Neural progenitor cell (in vitro differentiated cells): Measurements from ENCODE around the gene RASAL3.

Experiments
- CTCF ChIP-seq: fragments of 200-600 bp; sonication (generic); IDR thresholded peaks from 2 replicates; pipeline ENCODE4 v1.5.1; 2017; ENCODE audit warnings: antibody characterized with exemption, mild to moderate bottlenecking
- EZH2 ChIP-seq: fragments of 200-600 bp; sonication (generic); IDR thresholded peaks from 2 replicates; pipeline ENCODE4 v1.6.1; 2017; ENCODE audit warnings: antibody characterized with exemption, mild to moderate bottlenecking, moderate library complexity
- EZH2phosphoT487 ChIP-seq: fragments of 200-600 bp; sonication (generic); IDR thresholded peaks from 2 replicates; pipeline ENCODE4 v1.6.1; 2017; ENCODE audit warnings: antibody characterized with exemption

DNA sequence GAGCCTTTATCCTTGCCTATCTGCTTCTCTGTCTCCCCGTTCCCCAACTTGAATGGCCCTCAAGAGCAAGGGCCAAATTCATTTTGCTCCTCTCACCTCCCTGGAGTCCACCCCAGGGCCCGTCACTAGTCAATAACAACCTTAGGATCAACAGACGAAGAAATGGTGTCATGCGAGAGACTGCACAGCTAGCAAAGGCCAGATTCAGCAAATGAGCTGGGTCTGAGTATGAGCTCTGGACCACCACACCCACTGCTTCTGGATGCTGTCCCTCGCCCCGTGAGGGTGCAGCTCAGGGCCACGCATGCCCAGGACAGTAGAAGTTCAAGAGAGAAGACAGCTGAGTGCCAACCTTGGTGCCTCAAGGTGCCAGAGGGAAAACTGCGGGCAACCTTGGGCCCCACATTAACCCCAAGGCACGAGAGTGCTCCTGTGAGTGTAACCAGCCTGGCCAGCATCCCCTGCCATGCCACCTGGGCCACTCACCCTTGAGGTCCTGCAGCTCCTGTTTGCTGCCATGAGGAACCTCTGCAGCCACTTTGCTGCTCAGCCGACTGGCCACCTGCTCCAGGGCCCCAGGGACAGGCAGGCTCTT is 33.7 kb downstream of the RASAL3 start:
- TF ChIP-seq CTCF (no peak), EZH2phosphoT487 (no peak), EZH2 (no peak)
